Lower leg skin (tissue), 3 donors: ENCODE measurements around the gene PRSS21.

Source experiments
- CTCF ChIP-seq, 3 donors: fragments of 450-650 bp; IDR thresholded peaks; one replicate each; pipeline ENCODE4 v1.5.1; 2016; ENCODE audit warnings: antibody characterized with exemption in 3 of 3, mild to moderate bottlenecking in 3 of 3, moderate library complexity in 2 of 3
- POLR2A ChIP-seq, 2 donors: fragments of 450-650 bp; IDR thresholded peaks; one replicate each; pipeline ENCODE4 v1.6.1; 2016 to 2017; ENCODE audit warnings: antibody characterized with exemption in 2 of 2, mild to moderate bottlenecking in 1 of 2, moderate library complexity in 1 of 2

GRCh38 chr16:2816751-2817339, at the start of gene PRSS21:
- TF ChIP-seq POLR2A (IDR thresholded peaks at IDR 0.05) = no peak
- TF ChIP-seq CTCF (IDR thresholded peaks at IDR 0.05) = no peak
